ENCODE measurements around the gene GPANK1. TPM values are rescaled to one million over a fixed set of nuclear protein-coding genes. Genes with fewer than 3 reads are reported as not detected.
A peak's percentile ranks its signal among the peaks of the same experiment; 100 is the strongest.

Gene GPANK1
- total RNA-seq, 2 donors from 2014 or later, result 16.1 to 21.3 TPM

GRCh38 chr6:31663126-31663960, 1.5 kb downstream of the GPANK1 start:
- Histone ChIP-seq H3K4me3 (ENCODE audit: low read length) (peak overlapping the region; percentile 96), H3K9ac (ENCODE audit: extremely low read depth, low read length, poor library complexity, severe bottlenecking) (no peak overlapping the region), H3K9me3 (ENCODE audit: control insufficient read depth, low read length) (no peaks in the 10 kb centered on the region), H3K27ac (ENCODE audit: low read depth, low read length) (no peak overlapping the region), H3K27me3 (ENCODE audit: control insufficient read depth, insufficient read depth, low read length, poor library complexity, severe bottlenecking) (no peaks in the 10 kb centered on the region), H3K4me1 (ENCODE audit: control insufficient read depth, insufficient read depth, low read length) (peaks cover 11% of the 10 kb centered on the region), H3K36me3 (ENCODE audit: control insufficient read depth, insufficient read depth, low read length) (peaks cover 37% of the 10 kb centered on the region)
- Mint-ChIP-seq H3K27me3 (ENCODE audit: insufficient read depth) (no peaks in the 10 kb centered on the region), H3K4me1 (peaks cover 37% of the 10 kb centered on the region), H3K36me3 (ENCODE audit: low read depth) (peaks cover 43% of the 10 kb centered on the region), H3K27ac (peak overlapping the region; percentile 99), H3K9me3 (no peaks in the 10 kb centered on the region), H3K4me3 (peak overlapping the region; percentile 97)
- TF ChIP-seq CTCF (conservative IDR thresholded peaks at IDR 0.05), result no peak
- 84 to 86% methylated on average over 5 to 9 of the region's 9 CpGs for WGBS, 2 experiments (ENCODE audit: insufficient coverage in 1 of 2, insufficient read length in 1 of 2)
- DNase-seq, result no peak

GRCh38 chr6:31662124-31662723, 2.6 kb downstream of the GPANK1 start:
- WGBS, 2 experiments (ENCODE audit: insufficient coverage in 1 of 2, insufficient read length in 1 of 2), result 91 to 96% methylated on average over 4 to 12 of the region's 12 CpGs
- H3K36me3 ChIP-seq (ENCODE audit: control insufficient read depth, insufficient read depth, low read length), result peaks cover 26% of the 10 kb centered on the region
- Mint-ChIP-seq H3K36me3 (ENCODE audit: low read depth) (peaks cover 43% of the 10 kb centered on the region), H3K27ac (no peak overlapping the region), H3K4me1 (peaks cover 37% of the 10 kb centered on the region), H3K27me3 (ENCODE audit: insufficient read depth) (no peaks in the 10 kb centered on the region), H3K9me3 (no peaks in the 10 kb centered on the region), H3K4me3 (no peak overlapping the region)
- H3K4me1 ChIP-seq (ENCODE audit: control insufficient read depth, insufficient read depth, low read length), result peaks cover 11% of the 10 kb centered on the region
- no peak overlapping the region for H3K4me3 ChIP-seq (ENCODE audit: low read length)
- no peak overlapping the region for H3K27ac ChIP-seq (ENCODE audit: low read depth, low read length)
- no peaks in the 10 kb centered on the region for H3K9me3 ChIP-seq (ENCODE audit: control insufficient read depth, low read length)
- no peak overlapping the region for H3K9ac ChIP-seq (ENCODE audit: extremely low read depth, low read length, poor library complexity, severe bottlenecking)
- no peaks in the 10 kb centered on the region for H3K27me3 ChIP-seq (ENCODE audit: control insufficient read depth, insufficient read depth, low read length, poor library complexity, severe bottlenecking)
- TF ChIP-seq CTCF (conservative IDR thresholded peaks at IDR 0.05), result no peak
- no peak for DNase-seq

- peak overlapping the region; percentile 87 for H3K27ac Mint-ChIP-seq
- no peaks in the 10 kb centered on the region for H3K27me3 Mint-ChIP-seq (ENCODE audit: insufficient read depth)
- peak overlapping the region; percentile 31 for H3K27ac ChIP-seq (ENCODE audit: low read depth, low read length)
- no peaks in the 10 kb centered on the region for H3K27me3 ChIP-seq (ENCODE audit: control insufficient read depth, insufficient read depth, low read length, poor library complexity, severe bottlenecking)
- H3K4me3 ChIP-seq (ENCODE audit: low read length), result peak overlapping the region; percentile 99
- no peaks in the 10 kb centered on the region for H3K9me3 ChIP-seq (ENCODE audit: control insufficient read depth, low read length)
- peak; percentile 17 for TF ChIP-seq CTCF (conservative IDR thresholded peaks at IDR 0.05)
- DNase-seq, result no peak
- 94% methylated on average over 7 to 12 of the region's 12 CpGs for WGBS, 2 experiments (ENCODE audit: insufficient coverage in 1 of 2, insufficient read length in 1 of 2)
- peaks cover 33% of the 10 kb centered on the region for H3K4me1 Mint-ChIP-seq
- peaks cover 11% of the 10 kb centered on the region for H3K4me1 ChIP-seq (ENCODE audit: control insufficient read depth, insufficient read depth, low read length)
- no peaks in the 10 kb centered on the region for H3K9me3 Mint-ChIP-seq
- peak overlapping the region; percentile 83 for H3K4me3 Mint-ChIP-seq
- peaks cover 21% of the 10 kb centered on the region for H3K36me3 ChIP-seq (ENCODE audit: control insufficient read depth, insufficient read depth, low read length)
- H3K36me3 Mint-ChIP-seq (ENCODE audit: low read depth), result peaks cover 40% of the 10 kb centered on the region
- H3K9ac ChIP-seq (ENCODE audit: extremely low read depth, low read length, poor library complexity, severe bottlenecking), result no peak overlapping the region
These were observed 3.3 kb downstream of the GPANK1 start for GRCh38 chr6:31661262-31662123.

Data from endodermal cell (in vitro differentiated cells).